ENCODE data around the gene TAGLN3.
A peak's percentile ranks its signal among the peaks of the same experiment; 100 is the strongest.
"Not testable (repeated sequence)": the region's sequence is repeated elsewhere in the genome, so short reads cannot be mapped to it uniquely, and the experiment has no call there.

The TAGLN3 gene

DNA sequence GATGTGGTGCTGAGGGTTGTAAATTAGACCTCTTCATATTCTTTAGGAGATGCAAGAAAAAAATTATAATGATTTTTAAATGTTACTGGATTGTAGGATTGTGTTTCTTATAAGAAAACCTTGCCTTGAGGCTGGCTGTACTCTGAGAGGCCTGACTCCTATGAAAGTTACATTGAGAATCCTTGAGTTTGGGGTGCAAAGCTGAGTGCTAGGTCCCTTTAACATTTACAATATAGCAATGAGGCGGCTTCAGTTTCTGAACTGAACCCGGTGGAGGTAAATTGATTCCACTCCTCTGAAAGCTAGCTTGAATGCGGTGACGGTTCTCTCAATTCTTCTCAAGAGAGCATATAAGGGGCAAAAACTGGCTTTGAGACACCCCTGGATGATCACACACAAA lies 35.7 kb downstream of the TAGLN3 start, which contains the start of gene TMPRSS7:
Gene TMPRSS7, plus strand, starts transcription at position 301 of the 400 bp plus-strand sequence. CDS start 110 bp downstream, outside the sequence.
- no peak for TF ChIP-seq POLR2A (IDR thresholded peaks at IDR 0.05; ENCODE audit: low read depth, low read length)
- no peak for DNase-seq (ENCODE audit: insufficient read length, low spot score)
- no peak for FAIRE-seq

- TF ChIP-seq POLR2A (IDR thresholded peaks at IDR 0.05; ENCODE audit: low read depth, low read length): no peak
- DNase-seq (ENCODE audit: insufficient read length, low spot score) (no peak), FAIRE-seq (no peak)
Measured at GRCh38 chr3:112035241-112035640, 36.5 kb downstream of the TAGLN3 start.

GRCh38 chr3:112037194-112037593 lies 38.5 kb downstream of the TAGLN3 start:
- DNase-seq (ENCODE audit: insufficient read length, low spot score); FAIRE-seq: not testable (repeated sequence)

DNA sequence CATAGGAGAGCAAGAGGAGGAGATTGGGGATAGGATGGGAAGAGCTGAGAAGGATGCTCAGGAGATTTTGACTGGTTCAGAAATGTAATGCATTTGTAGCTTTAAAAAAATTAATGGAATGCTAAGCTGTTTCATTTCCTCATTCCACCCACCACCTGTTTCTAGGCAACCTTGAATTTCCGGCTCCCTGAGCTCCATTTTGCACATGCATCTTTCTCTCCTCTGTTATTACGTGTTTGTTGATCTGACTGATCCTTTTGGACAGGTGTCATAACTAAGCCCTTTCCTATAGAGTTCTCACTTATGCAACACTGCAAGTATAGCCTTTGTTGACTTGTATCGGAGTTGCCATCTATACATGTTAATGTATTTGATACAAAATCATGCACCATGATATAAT lies 40.1 kb downstream of the TAGLN3 start:
- no peak for TF ChIP-seq POLR2A (IDR thresholded peaks at IDR 0.05; ENCODE audit: low read depth, low read length)
- FAIRE-seq (no peak), DNase-seq (ENCODE audit: insufficient read length, low spot score) (peak; percentile 4)

- FAIRE-seq: no peak
- no peak for DNase-seq (ENCODE audit: insufficient read length, low spot score)
- no peak for TF ChIP-seq POLR2A (IDR thresholded peaks at IDR 0.05; ENCODE audit: low read depth, low read length)
Measured at GRCh38 chr3:112041321-112041720, 42.6 kb downstream of the TAGLN3 start.

- DNase-seq (ENCODE audit: insufficient read length, low spot score) (no peak), FAIRE-seq (peak; percentile 61)
- TF ChIP-seq POLR2A (IDR thresholded peaks at IDR 0.05; ENCODE audit: low read depth, low read length): no peak
Measured at GRCh38 chr3:112042842-112043280, 44.1 kb downstream of the TAGLN3 start.

GRCh38 chr3:112043621-112044201 lies 45.0 kb downstream of the TAGLN3 start:
- no peak for TF ChIP-seq POLR2A (IDR thresholded peaks at IDR 0.05; ENCODE audit: low read depth, low read length)
- DNase-seq (ENCODE audit: insufficient read length, low spot score) (peak; percentile 27), FAIRE-seq (peak; percentile 93)

DNA sequence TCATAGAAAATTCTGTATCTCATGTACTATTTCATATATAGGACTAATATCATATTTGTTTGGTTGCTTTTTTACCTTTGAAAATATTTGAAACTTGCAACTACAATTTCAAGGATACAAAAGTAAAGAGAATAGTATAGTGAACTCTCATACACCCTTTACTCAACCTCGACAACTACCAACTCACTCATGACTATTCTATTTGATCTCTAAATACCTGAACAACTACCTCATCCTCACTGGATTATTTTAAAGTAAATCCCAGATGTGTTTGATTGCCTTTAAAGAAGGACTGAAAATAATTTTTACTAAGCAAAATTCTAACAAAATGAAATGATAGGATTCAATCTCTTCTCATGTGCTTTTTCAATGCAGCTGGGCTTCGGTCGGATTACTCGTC lies 47.9 kb downstream of the TAGLN3 start:
- no peak for TF ChIP-seq POLR2A (IDR thresholded peaks at IDR 0.05; ENCODE audit: low read depth, low read length)
- DNase-seq (ENCODE audit: insufficient read length, low spot score): no peak
- FAIRE-seq: no peak

- FAIRE-seq: no peak
- no peak for TF ChIP-seq POLR2A (IDR thresholded peaks at IDR 0.05; ENCODE audit: low read depth, low read length)
- DNase-seq (ENCODE audit: insufficient read length, low spot score): no peak
Measured at GRCh38 chr3:112047264-112047663, 48.5 kb downstream of the TAGLN3 start.

- FAIRE-seq: no peak
- no peak for DNase-seq (ENCODE audit: insufficient read length, low spot score)
Measured at GRCh38 chr3:112048911-112049310, 50.2 kb downstream of the TAGLN3 start.

GRCh38 chr3:112053229-112053628 lies 54.5 kb downstream of the TAGLN3 start:
- TF ChIP-seq POLR2A (IDR thresholded peaks at IDR 0.05; ENCODE audit: low read depth, low read length): no peak
- DNase-seq (ENCODE audit: insufficient read length, low spot score) (no peak), FAIRE-seq (peak; percentile 66)

More at GRCh38 chr3:112048911-112049310, 50.2 kb downstream of the TAGLN3 start:
- TF ChIP-seq POLR2A (IDR thresholded peaks at IDR 0.05; ENCODE audit: low read depth, low read length): no peak

DNA sequence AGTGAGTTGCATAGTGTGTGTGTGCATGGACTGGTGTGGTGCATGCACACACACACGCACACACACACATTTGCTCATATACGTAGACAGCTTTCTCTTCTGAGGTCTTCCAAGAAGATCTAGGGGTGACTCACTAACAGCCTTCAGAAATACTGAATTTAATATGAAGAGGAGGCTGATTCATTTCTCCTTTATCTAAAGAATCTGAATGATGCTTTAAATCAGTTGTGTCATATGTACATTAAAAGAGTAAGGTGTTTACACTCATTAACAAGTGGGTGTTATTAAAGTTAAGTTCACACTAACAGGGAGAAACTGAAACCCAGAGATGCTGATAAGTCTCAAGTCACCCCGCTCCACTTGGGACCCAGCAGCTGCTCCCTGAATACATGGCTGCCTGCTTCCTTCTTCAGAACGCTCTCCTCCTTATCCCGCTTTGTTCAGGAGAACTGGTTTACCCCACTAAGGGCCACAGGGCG lies 57.8 kb downstream of the TAGLN3 start:
- FAIRE-seq (peak; percentile 33), DNase-seq (ENCODE audit: insufficient read length, low spot score) (no peak)
- no peak for TF ChIP-seq POLR2A (IDR thresholded peaks at IDR 0.05; ENCODE audit: low read depth, low read length)

DNA sequence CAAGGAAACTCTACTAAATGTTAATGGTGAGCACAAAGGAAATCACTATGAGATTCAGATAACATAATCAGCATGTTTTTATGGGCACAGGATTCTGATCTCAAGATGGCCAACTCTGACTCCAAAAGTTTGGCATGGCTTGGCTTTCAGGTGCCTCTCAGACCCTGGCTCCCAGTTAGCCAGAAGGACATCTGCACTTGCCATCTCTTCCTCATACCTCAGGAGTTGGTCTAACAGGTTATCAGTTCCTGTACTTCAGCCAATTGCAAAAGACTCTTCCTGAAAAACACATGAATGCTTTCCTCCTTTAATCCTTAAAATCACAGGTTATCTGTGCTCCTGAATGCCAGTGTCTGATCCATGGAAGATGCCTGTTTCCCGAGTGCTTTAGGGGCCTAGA lies 60.8 kb downstream of the TAGLN3 start:
- no peak for TF ChIP-seq POLR2A (IDR thresholded peaks at IDR 0.05; ENCODE audit: low read depth, low read length)
- DNase-seq (ENCODE audit: insufficient read length, low spot score) (no peak), FAIRE-seq (no peak)

- no peak for FAIRE-seq
- no peak for DNase-seq (ENCODE audit: insufficient read length, low spot score)
- TF ChIP-seq POLR2A (IDR thresholded peaks at IDR 0.05; ENCODE audit: low read depth, low read length): no peak
Measured at GRCh38 chr3:112061152-112061551, 62.4 kb downstream of the TAGLN3 start.
